Measurements from ENCODE around the gene DDX55. TPM values are rescaled to one million over a fixed set of nuclear protein-coding genes. Genes with fewer than 3 reads are reported as not detected.
A peak's percentile ranks its signal among the peaks of the same experiment; 100 is the strongest.

The DDX55 gene
- total and polyA plus RNA-seq, 4 experiments from 2014 or later = 19.4 to 58.7 (median 36.5) TPM

DNA sequence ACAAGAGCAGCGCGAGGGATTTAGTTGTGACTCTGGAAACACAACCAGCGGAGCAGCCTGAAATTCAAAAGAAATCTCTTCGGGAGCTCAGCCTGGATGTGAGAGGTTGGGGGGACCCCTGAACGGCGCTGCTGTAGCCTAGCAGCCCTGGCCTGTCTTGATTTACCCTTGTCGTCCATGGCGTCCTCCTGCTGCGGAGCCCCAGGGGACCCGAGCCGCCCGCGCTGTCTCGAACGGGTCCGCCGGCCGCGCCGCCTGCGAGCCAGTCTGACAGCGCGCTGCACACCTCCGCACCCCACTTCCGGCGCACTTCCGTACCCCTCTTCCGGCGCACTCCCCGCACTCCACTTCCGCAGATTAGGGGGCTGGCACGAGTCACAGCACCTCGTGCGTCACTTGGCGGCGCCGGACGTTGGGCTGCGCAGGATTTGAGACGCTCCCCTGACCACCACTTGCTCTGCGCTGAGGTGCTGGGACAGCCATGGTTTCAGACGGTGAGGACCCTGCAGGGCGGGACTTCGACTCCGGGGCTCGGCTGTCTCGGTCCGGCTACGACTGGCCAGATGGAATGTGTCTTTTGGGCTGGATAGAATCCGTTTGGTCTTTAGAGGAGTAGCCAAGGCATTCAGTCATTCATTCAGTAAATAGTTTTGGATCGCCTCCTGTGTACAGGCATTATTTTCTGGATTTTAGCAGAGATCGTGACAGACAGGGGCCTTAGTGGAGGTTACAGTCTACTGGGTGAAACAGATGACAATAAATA is 31.7 kb downstream of the DDX55 start, which contains the start of the genes EIF2B1 and GTF2H3:
Gene EIF2B1 (minus strand): TSS at position 308 of the 763 bp plus-strand sequence. CDS start 129 bp downstream, at position 179.
Gene GTF2H3 (plus strand): TSS at position 451 of the 763 bp plus-strand sequence. CDS start 31 bp downstream, at position 482.
- Histone ChIP-seq H3K27me3 (ENCODE audit: insufficient read depth, low read length) (no peaks in the 10 kb centered on the region), H3K36me3 (ENCODE audit: insufficient read depth, low read length) (peaks cover 24% of the 10 kb centered on the region), H3K4me3 (ENCODE audit: low read length in 2 of 2) (peak within 1 kb of the TSS; percentile 83 to 92), H3K9me3 (ENCODE audit: control insufficient read depth in 1 of 2, low read length in 2 of 2) (no peaks in the 10 kb centered on the region), H3K27ac (ENCODE audit: low read depth, low read length) (peak within 1 kb of the TSS; percentile 81), H3K4me1 (ENCODE audit: insufficient read depth, low read length) (peaks cover 23% of the 10 kb centered on the region)
- peaks cover 0 to 3% (median 0%) of the 10 kb centered on the region in 8 donors for H3K9me3 Mint-ChIP-seq
- ChIA-PET POLR2A (ENCODE audit: partially characterized antibody) (interaction anchor here (1.1 to 2.4 kb wide), 4 partner anchors 28 to 401 kb away, joined by 3 to 13 read pairs (median 4); partner anchors contain the start of genes DDX55, MPHOSPH9 and MTRFR), CTCF (ENCODE audit: partially characterized antibody) (no interaction called here)
- H3K27ac Mint-ChIP-seq = peak within 1 kb of the TSS; percentile 92 to 99 (median 97)
- no peaks in the 10 kb centered on the region for H3K27me3 Mint-ChIP-seq
- intact Hi-C loops (cut with micrococcal nuclease) = loop anchor here (1.0 to 5.0 kb wide), 5 partner anchors 31 to 268 kb away; partner anchors contain the start of genes ATP6V0A2, DDX55, TCTN2 and TMED2
- peak; percentile 94 to 97 (median 94) for DNase-seq
- H3K4me1 Mint-ChIP-seq = peaks cover 21 to 38% (median 31%) of the 10 kb centered on the region in 4 donors
- H3K36me3 Mint-ChIP-seq = peaks cover 19 to 34% of the 10 kb centered on the region in 2 donors
- H3K4me3 Mint-ChIP-seq = peak within 1 kb of the TSS; percentile 92 to 98 (median 96)

- no peaks in the 10 kb centered on the region for H3K27me3 Mint-ChIP-seq
- H3K9me3 ChIP-seq (ENCODE audit: control insufficient read depth in 1 of 2, low read length in 2 of 2) = no peaks in the 10 kb centered on the region
- ChIA-PET CTCF (ENCODE audit: partially characterized antibody) (no interaction called here), POLR2A (ENCODE audit: partially characterized antibody) (interaction anchor here (2.4 kb wide), 1 partner anchor 32 kb away, joined by 13 read pairs; the partner anchor contains the start of gene DDX55)
- H3K27me3 ChIP-seq (ENCODE audit: insufficient read depth, low read length) = no peaks in the 10 kb centered on the region
- H3K4me1 ChIP-seq (ENCODE audit: insufficient read depth, low read length) = peaks cover 23% of the 10 kb centered on the region
- peaks cover 0 to 3% (median 0%) of the 10 kb centered on the region in 8 donors for H3K9me3 Mint-ChIP-seq
- H3K27ac Mint-ChIP-seq = peak overlapping the region; percentile 92 to 99 (median 97)
- H3K4me3 ChIP-seq (ENCODE audit: low read length in 2 of 2) = peak overlapping the region; percentile 83 to 92
- H3K27ac ChIP-seq (ENCODE audit: low read depth, low read length) = peak overlapping the region; percentile 81
- peaks cover 21 to 38% (median 31%) of the 10 kb centered on the region in 4 donors for H3K4me1 Mint-ChIP-seq
- peaks cover 18% of the 10 kb centered on the region for H3K36me3 ChIP-seq (ENCODE audit: insufficient read depth, low read length)
- intact Hi-C loops (cut with micrococcal nuclease) = loop anchor here (5.0 kb wide), 1 partner anchor 38 kb away; the partner anchor contains the start of gene TCTN2
- H3K4me3 Mint-ChIP-seq = peak overlapping the region; percentile 92 to 98 (median 96)
- DNase-seq = no peak
- peaks cover 15 to 28% of the 10 kb centered on the region in 2 donors for H3K36me3 Mint-ChIP-seq
Observed at GRCh38 chr12:123634142-123634561, 32.3 kb downstream of the DDX55 start.

GRCh38 chr12:123643911-123644310 is 42.0 kb downstream of the DDX55 start:
- Histone ChIP-seq H3K27ac (ENCODE audit: low read depth, low read length) (no peak overlapping the region), H3K9me3 (ENCODE audit: control insufficient read depth in 1 of 2, low read length in 2 of 2) (no peaks in the 10 kb centered on the region), H3K4me3 (ENCODE audit: low read length in 2 of 2) (no peak overlapping the region), H3K4me1 (ENCODE audit: insufficient read depth, low read length) (no peaks in the 10 kb centered on the region), H3K27me3 (ENCODE audit: insufficient read depth, low read length) (no peaks in the 10 kb centered on the region), H3K36me3 (ENCODE audit: insufficient read depth, low read length) (peaks cover 12% of the 10 kb centered on the region)
- intact Hi-C loops (cut with micrococcal nuclease) = no loop called here
- Mint-ChIP-seq H3K4me3 (no peak overlapping the region), H3K9me3 (no peaks in the 10 kb centered on the region), H3K27ac (no peak overlapping the region), H3K36me3 (peaks cover 26 to 40% of the 10 kb centered on the region in 2 donors), H3K4me1 (peaks cover 0 to 4% (median under 1%) of the 10 kb centered on the region in 4 donors), H3K27me3 (no peaks in the 10 kb centered on the region)
- ChIA-PET POLR2A (ENCODE audit: partially characterized antibody) (no interaction called here), CTCF (ENCODE audit: partially characterized antibody) (no interaction called here)
- no peak for DNase-seq

DNA sequence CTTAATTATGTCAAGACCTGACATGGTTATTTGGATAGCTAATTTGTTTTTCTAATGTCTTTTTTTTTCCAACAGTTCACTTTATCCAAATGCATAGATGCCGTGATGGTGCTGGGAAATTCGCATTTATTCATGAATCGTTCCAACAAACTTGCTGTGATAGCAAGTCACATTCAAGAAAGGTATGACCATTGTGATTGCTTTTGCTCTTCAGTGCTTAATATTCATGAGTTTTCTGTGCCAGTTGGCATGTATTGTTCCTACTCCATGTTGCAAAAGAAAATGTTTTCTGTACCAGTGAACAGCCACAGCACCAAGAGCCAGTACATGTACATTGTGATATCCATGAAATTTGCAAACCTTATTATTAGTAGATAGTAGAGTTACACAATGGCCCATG is 43.5 kb downstream of the DDX55 start:
- intact Hi-C loops (cut with micrococcal nuclease) = no loop called here
- POLR2A ChIA-PET (ENCODE audit: partially characterized antibody) = interaction anchor here (1.2 kb wide), 1 partner anchor 412 kb away, joined by 3 read pairs; the partner anchor contains the start of genes MPHOSPH9 and MTRFR

DNA sequence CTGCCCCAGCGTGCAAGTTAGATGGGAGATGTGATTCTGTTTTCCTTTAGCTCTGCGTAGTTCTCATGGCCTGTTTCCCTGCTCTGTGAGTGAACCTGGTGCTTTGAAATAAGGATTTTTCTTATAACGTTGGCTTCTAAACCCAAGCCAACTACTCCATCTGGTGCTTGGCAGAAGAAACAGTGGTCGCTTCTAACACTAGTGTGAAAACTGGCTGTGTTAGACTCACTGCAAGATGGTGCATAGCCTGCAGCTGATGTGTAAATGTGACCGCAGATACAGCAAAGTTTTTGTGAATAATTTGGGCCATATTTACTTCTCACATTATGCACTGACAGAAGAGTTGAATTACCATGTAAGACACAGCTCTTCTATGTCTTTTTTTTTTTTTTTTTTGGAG is 44.0 kb downstream of the DDX55 start:
- Mint-ChIP-seq H3K4me3 (no peak overlapping the region), H3K27me3 (no peaks in the 10 kb centered on the region), H3K36me3 (peaks cover 30 to 43% of the 10 kb centered on the region in 2 donors), H3K27ac (no peak overlapping the region), H3K4me1 (peaks cover 0 to 2% (median 0%) of the 10 kb centered on the region in 4 donors), H3K9me3 (no peaks in the 10 kb centered on the region)
- ChIA-PET POLR2A (ENCODE audit: partially characterized antibody) (interaction anchor here (1.2 kb wide), 1 partner anchor 413 kb away, joined by 3 read pairs; the partner anchor contains the start of genes MPHOSPH9 and MTRFR), CTCF (ENCODE audit: partially characterized antibody) (interaction anchor here (0.6 kb wide), 1 partner anchor 454 kb away, joined by 3 read pairs; no protein-coding TSS in a partner anchor)
- Histone ChIP-seq H3K27ac (ENCODE audit: low read depth, low read length) (no peak overlapping the region), H3K4me1 (ENCODE audit: insufficient read depth, low read length) (no peaks in the 10 kb centered on the region), H3K4me3 (ENCODE audit: low read length in 2 of 2) (no peak overlapping the region), H3K36me3 (ENCODE audit: insufficient read depth, low read length) (peaks cover 19% of the 10 kb centered on the region), H3K27me3 (ENCODE audit: insufficient read depth, low read length) (no peaks in the 10 kb centered on the region), H3K9me3 (ENCODE audit: control insufficient read depth in 1 of 2, low read length in 2 of 2) (no peaks in the 10 kb centered on the region)
- no peak for DNase-seq
- intact Hi-C loops (cut with micrococcal nuclease) = no loop called here

More for the DNA sequence above, 43.5 kb downstream of the DDX55 start:
- no peaks in the 10 kb centered on the region for H3K27me3 Mint-ChIP-seq
- H3K4me1 ChIP-seq (ENCODE audit: insufficient read depth, low read length) = no peaks in the 10 kb centered on the region
- no peak overlapping the region for H3K4me3 Mint-ChIP-seq
- H3K9me3 Mint-ChIP-seq = no peaks in the 10 kb centered on the region
- peak overlapping the region in 1 of 7 donors; percentile 30 for H3K27ac Mint-ChIP-seq
- H3K4me3 ChIP-seq (ENCODE audit: low read length in 2 of 2) = no peak overlapping the region
- H3K27me3 ChIP-seq (ENCODE audit: insufficient read depth, low read length) = no peaks in the 10 kb centered on the region
- peaks cover 0 to 2% (median under 1%) of the 10 kb centered on the region in 4 donors for H3K4me1 Mint-ChIP-seq
- H3K36me3 ChIP-seq (ENCODE audit: insufficient read depth, low read length) = peaks cover 19% of the 10 kb centered on the region
- no peak for DNase-seq
- no peaks in the 10 kb centered on the region for H3K9me3 ChIP-seq (ENCODE audit: control insufficient read depth in 1 of 2, low read length in 2 of 2)
- no peak overlapping the region for H3K27ac ChIP-seq (ENCODE audit: low read depth, low read length)
- H3K36me3 Mint-ChIP-seq = peaks cover 26 to 40% of the 10 kb centered on the region in 2 donors
- CTCF ChIA-PET (ENCODE audit: partially characterized antibody) = interaction anchor here (0.9 kb wide), 1 partner anchor 11 kb away, joined by 3 read pairs; no protein-coding TSS in a partner anchor

DNA sequence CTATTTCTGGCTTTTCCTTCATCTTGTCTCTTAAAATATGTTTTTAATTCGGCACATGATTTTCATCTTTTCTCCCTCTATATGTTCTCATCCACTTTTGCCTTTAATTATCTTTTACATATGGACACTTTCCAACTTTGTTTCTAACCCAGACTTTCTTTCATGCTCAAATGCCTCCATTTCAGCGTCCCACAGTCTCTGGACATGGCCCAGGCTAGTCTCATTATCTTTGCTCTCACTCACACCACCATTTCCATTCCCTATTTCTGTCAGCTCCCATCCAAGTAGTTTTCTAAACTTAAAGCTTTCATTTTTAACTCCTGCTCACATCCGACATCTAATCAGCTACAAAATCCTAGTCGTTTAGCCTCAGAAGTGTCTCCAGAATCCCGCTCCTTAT is 46.5 kb downstream of the DDX55 start:
- ChIA-PET POLR2A (ENCODE audit: partially characterized antibody) (no interaction called here), CTCF (ENCODE audit: partially characterized antibody) (interaction anchor here (0.6 kb wide), 1 partner anchor 348 kb away, joined by 3 read pairs; no protein-coding TSS in a partner anchor)
- no peaks in the 10 kb centered on the region for H3K27me3 Mint-ChIP-seq
- intact Hi-C loops (cut with micrococcal nuclease) = no loop called here
- no peaks in the 10 kb centered on the region for H3K9me3 Mint-ChIP-seq
- Histone ChIP-seq H3K27ac (ENCODE audit: low read depth, low read length) (no peak overlapping the region), H3K9me3 (ENCODE audit: control insufficient read depth in 1 of 2, low read length in 2 of 2) (no peaks in the 10 kb centered on the region), H3K36me3 (ENCODE audit: insufficient read depth, low read length) (peaks cover 19% of the 10 kb centered on the region), H3K4me3 (ENCODE audit: low read length in 2 of 2) (no peak overlapping the region), H3K27me3 (ENCODE audit: insufficient read depth, low read length) (no peaks in the 10 kb centered on the region), H3K4me1 (ENCODE audit: insufficient read depth, low read length) (no peaks in the 10 kb centered on the region)
- peaks cover 30 to 39% of the 10 kb centered on the region in 2 donors for H3K36me3 Mint-ChIP-seq
- no peak overlapping the region for H3K4me3 Mint-ChIP-seq
- no peak overlapping the region for H3K27ac Mint-ChIP-seq
- H3K4me1 Mint-ChIP-seq = peaks cover 0 to 2% (median 0%) of the 10 kb centered on the region in 4 donors
- no peak for DNase-seq
